ENCODE data around the gene BCL2. TPM values are rescaled to one million over a fixed set of nuclear protein-coding genes. Genes with fewer than 3 reads are reported as not detected.

The BCL2 gene
- total RNA-seq, 4 donors from 2014 or later = 14.3 to 34.8 (median 23.5) TPM

DNA sequence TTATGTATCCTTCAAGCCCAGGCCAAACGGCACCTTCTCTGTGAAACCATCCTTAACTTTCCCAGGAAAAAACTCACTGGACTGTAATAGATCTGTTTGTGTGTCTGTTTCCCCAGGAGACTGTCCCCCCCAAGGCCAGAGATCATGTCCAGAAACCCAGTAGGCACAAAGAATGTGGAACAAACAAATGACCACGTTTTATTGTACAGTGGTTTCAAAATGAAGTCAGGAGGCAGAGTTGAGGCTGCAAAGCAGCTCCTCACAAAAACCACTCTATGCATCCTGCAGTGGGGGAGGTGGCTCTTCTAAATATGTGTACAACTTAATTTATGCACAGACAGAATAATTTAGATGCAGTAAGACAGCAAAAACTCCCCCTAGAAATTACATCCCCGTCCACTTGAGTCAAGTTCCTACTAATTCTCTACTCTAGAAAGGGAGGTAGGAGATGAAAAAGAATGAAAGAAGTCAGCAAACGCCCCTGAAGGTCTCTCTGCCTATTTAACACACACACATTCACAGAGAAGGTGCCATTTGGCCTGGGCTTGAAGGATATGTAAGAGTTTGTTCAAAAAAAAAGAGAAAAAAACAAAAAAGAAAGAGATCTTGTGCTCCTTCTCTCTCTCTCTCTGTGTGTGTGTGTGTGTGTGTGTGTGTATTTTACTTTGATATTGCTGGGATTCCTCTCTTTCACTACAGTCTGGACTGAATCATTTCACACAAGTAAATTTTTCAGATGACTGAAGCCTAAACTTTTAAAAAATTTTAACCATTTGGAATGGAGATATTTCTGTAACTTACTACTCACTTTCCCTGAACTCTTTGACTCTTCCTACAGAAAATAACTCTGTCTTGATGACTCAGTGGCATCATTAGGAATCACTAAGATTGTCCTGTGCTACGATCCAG is 19.5 kb downstream of the BCL2 start:
- intact Hi-C loops (cut with DNase I; ENCODE audit: low total_unique reads) (no loop called here), in situ Hi-C loops (cut with MboI; ENCODE audit: low pct_ligation_motif_present in 1 of 4, low pct_unique_long_range_greater_than_20kb in 1 of 4, low sequenced_read_pairs in 3 of 4) (no loop called here)
- Histone ChIP-seq H3K36me3 (no peaks in the 10 kb centered on the region), H3K4me1 (peaks cover 0 to 34% (median 0%) of the 10 kb centered on the region in 4 donors), H3K9me3 (no peaks in the 10 kb centered on the region), H3K27me3 (no peaks in the 10 kb centered on the region), H3K4me3 (no peak overlapping the region), H3K27ac (peak overlapping the region in 3 of 4 donors; percentile 24 to 45 (median 30))
- WGBS, 2 donors (ENCODE audit: low coverage in 1 of 2) = 61 to 62% methylated on average over 3 to 5 of the region's 5 CpGs
- no peak for TF ChIP-seq EP300 (IDR thresholded peaks at IDR 0.05; ENCODE audit: low read depth)
- TF ChIP-seq, protein P1, sequence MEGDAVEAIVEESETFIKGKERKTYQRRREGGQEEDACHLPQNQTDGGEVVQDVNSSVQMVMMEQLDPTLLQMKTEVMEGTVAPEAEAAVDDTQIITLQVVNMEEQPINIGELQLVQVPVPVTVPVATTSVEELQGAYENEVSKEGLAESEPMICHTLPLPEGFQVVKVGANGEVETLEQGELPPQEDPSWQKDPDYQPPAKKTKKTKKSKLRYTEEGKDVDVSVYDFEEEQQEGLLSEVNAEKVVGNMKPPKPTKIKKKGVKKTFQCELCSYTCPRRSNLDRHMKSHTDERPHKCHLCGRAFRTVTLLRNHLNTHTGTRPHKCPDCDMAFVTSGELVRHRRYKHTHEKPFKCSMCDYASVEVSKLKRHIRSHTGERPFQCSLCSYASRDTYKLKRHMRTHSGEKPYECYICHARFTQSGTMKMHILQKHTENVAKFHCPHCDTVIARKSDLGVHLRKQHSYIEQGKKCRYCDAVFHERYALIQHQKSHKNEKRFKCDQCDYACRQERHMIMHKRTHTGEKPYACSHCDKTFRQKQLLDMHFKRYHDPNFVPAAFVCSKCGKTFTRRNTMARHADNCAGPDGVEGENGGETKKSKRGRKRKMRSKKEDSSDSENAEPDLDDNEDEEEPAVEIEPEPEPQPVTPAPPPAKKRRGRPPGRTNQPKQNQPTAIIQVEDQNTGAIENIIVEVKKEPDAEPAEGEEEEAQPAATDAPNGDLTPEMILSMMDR (IDR thresholded peaks at IDR 0.05) = no peak
- no peak for TF ChIP-seq POLR2AphosphoS5 (IDR thresholded peaks at IDR 0.05)
- no peak for TF ChIP-seq POLR2A (IDR thresholded peaks at IDR 0.05)
- no peak for DNase-seq

DNA sequence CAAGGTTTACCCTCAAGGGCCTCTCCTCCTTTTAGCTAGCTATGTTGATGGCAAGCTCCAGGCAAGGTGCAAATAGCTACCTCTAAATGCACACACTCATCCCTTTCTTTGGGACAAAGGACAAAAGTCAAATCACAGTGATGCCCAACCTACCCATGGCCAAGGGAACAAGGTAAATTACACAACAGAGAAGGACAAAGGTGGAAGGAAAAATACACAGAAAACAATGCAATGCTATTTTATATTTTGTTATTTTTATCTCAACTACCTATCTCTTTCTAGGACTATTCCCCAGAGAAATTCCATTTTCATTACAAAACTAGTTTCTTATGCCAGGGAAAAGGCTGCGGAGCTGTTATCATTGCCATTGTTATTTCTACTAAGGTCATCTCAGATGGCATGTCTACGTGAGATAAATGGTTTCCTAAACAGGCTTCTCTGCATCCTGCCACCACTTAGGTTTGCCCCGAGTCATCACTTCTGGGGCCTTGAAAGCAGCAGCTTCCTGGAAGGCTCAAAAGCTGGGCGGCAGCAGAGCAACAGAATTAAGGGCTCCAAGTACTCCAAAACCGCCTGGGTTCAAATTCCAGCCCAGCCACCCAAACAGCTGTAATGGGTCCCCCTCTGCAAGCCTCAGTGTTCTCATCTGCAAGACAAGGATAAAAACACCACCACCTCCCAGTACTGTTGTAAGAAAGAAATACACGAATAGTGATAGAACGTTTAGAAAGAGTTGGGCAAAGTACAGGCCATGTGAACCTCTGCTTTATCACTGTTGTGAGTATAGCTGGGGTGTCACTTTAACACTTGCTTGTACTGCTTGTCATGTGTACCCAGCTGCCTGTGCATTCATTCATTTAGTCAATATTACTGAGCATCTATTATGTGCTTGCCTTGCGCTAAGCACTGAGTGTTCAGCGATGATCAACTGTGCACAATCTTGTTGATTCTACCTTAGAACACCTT is 20.9 kb downstream of the BCL2 start:
- Histone ChIP-seq H3K27me3 (no peaks in the 10 kb centered on the region), H3K27ac (peak overlapping the region in 2 of 4 donors; percentile 24 to 45), H3K4me1 (peaks cover 0 to 35% (median 0%) of the 10 kb centered on the region in 4 donors), H3K9me3 (no peaks in the 10 kb centered on the region), H3K4me3 (no peak overlapping the region), H3K36me3 (no peaks in the 10 kb centered on the region)
- no peak for TF ChIP-seq POLR2AphosphoS5 (IDR thresholded peaks at IDR 0.05)
- TF ChIP-seq, protein P1 (IDR thresholded peaks at IDR 0.05) = no peak
- no peak for TF ChIP-seq EP300 (IDR thresholded peaks at IDR 0.05; ENCODE audit: low read depth)
- no peak for TF ChIP-seq POLR2A (IDR thresholded peaks at IDR 0.05)
- 73 to 81% methylated on average over 5 to 9 of the region's 9 CpGs for WGBS, 2 donors (ENCODE audit: low coverage in 1 of 2)
- in situ Hi-C loops (cut with MboI; ENCODE audit: low pct_ligation_motif_present in 1 of 4, low pct_unique_long_range_greater_than_20kb in 1 of 4, low sequenced_read_pairs in 3 of 4) (no loop called here), intact Hi-C loops (cut with DNase I; ENCODE audit: low total_unique reads) (no loop called here)
- DNase-seq = no peak

DNA sequence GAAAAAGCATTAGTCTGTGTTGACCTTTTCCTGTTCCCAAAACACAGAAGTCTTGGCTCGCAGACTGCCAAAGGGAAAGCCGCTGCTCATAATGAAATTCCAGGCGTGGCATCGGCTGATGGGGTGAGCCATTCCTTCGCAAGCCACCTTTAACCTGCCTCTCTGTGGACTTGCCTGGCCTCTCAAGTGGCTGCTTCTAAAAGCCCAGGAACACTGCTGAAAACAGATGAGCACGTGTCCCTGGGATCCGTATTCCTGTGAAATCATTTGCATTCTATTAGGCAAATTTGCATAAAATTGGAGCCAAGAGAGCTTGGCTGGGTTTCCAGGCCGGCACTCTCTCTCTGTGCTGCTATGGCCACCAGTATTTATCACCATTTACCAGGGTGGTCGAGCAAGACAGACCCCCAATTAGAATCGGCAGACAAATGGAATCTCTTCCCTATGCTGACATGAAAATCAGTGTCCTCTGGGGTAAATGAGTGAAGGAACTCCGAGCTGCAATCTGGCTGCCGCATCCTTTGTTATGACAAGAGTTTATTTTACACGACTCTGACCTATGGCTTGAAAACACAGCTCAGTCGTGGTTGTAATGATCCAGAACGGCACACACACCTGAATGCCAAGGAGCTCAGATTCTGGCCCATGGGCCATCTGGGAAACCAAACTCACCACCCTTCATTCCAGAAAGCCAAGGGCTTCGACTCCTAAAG is 21.7 kb downstream of the BCL2 start:
- Histone ChIP-seq H3K27ac (peak overlapping the region in 1 of 4 donors; percentile 26), H3K36me3 (no peaks in the 10 kb centered on the region), H3K4me3 (no peak overlapping the region), H3K9me3 (no peaks in the 10 kb centered on the region), H3K4me1 (peaks cover 0 to 34% (median 2%) of the 10 kb centered on the region in 4 donors), H3K27me3 (no peaks in the 10 kb centered on the region)
- DNase-seq = no peak
- intact Hi-C loops (cut with DNase I; ENCODE audit: low total_unique reads) = no loop called here
- WGBS, 2 donors (ENCODE audit: low coverage in 1 of 2) = 77 to 100% methylated on average over 1 to 16 of the region's 16 CpGs
- TF ChIP-seq, protein P1 (IDR thresholded peaks at IDR 0.05) = no peak
- TF ChIP-seq POLR2A (IDR thresholded peaks at IDR 0.05) (no peak), EP300 (IDR thresholded peaks at IDR 0.05; ENCODE audit: low read depth) (no peak), POLR2AphosphoS5 (IDR thresholded peaks at IDR 0.05) (no peak)
- in situ Hi-C loops (cut with MboI; ENCODE audit: low pct_ligation_motif_present in 1 of 4, low pct_unique_long_range_greater_than_20kb in 1 of 4, low sequenced_read_pairs in 3 of 4) = no loop called here

All from transverse colon (tissue), 4 donors.